Stomach (tissue), 4 donors: ENCODE measurements around the gene RGS6.

Source experiments
- EP300 ChIP-seq: sonication (generic); formaldehyde crosslinking; IDR thresholded peaks from one replicate; pipeline ENCODE4 v1.6.1; 2017; ENCODE audit warnings: antibody characterized with exemption
- POLR2A ChIP-seq, 4 donors: fragments of 450-650 bp; IDR thresholded peaks; one replicate each; pipeline ENCODE4 v1.6.1; 2016; ENCODE audit warnings: antibody characterized with exemption in 4 of 4, control low read depth in 2 of 4, mild to moderate bottlenecking in 1 of 4, moderate library complexity in 1 of 4
- POLR2AphosphoS5 ChIP-seq, 3 donors: sonication (generic); formaldehyde crosslinking; IDR thresholded peaks; one replicate each; pipeline ENCODE4 v1.6.1; 2016; ENCODE audit warnings: antibody characterized with exemption in 3 of 3
- TF ChIP-seq, protein P1 (sequence below), 7 experiments: fragments of 450-650 bp in 4 of 7; fragments of 200-600 bp in 3 of 7; sonication (generic) in 3 of 7; IDR thresholded peaks; one replicate each; pipeline ENCODE4 v1.5.1; 2016 to 2019; ENCODE audit warnings: antibody characterized with exemption in 7 of 7, control low read depth in 2 of 7, mild to moderate bottlenecking in 1 of 7

DNA sequence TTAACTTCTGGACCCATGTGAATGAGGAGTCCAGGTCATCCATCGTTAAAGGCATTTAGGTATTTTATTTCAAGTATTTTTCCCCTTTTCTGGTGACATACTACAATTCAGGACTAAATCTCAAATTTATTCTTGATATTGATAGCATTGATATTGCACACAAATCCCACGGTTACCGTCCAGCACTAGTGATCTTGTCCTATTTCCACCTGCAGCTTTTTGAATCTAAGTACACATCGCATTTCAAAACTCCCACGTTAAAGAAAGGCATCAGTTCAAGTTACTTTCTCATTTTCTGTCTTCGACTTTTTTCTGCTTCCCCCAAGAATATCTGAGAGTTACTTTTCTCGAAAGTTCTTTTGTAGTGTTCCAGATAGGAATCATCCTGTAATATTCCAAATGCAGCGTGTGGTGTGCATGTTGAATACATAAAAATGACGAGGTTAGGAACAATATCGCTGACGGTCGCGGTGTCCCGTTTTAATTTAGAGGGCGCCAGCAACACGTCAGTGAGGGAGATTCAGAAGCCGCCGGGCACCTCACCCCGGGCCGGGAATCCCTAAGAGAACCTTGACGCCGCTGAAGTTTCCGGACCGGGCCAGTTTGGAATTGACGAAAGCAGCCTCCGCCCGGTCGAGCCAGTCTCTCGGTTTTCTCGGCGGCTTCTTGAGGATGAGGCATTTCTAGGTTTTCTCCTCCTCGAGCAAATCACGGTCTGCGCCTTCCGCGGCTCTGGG is 569 bp upstream of the RGS6 start:
- TF ChIP-seq, protein P1, sequence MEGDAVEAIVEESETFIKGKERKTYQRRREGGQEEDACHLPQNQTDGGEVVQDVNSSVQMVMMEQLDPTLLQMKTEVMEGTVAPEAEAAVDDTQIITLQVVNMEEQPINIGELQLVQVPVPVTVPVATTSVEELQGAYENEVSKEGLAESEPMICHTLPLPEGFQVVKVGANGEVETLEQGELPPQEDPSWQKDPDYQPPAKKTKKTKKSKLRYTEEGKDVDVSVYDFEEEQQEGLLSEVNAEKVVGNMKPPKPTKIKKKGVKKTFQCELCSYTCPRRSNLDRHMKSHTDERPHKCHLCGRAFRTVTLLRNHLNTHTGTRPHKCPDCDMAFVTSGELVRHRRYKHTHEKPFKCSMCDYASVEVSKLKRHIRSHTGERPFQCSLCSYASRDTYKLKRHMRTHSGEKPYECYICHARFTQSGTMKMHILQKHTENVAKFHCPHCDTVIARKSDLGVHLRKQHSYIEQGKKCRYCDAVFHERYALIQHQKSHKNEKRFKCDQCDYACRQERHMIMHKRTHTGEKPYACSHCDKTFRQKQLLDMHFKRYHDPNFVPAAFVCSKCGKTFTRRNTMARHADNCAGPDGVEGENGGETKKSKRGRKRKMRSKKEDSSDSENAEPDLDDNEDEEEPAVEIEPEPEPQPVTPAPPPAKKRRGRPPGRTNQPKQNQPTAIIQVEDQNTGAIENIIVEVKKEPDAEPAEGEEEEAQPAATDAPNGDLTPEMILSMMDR (IDR thresholded peaks at IDR 0.05): no peak
- no peak for TF ChIP-seq POLR2A (IDR thresholded peaks at IDR 0.05)
- TF ChIP-seq POLR2AphosphoS5 (IDR thresholded peaks at IDR 0.05): no peak
- no peak for TF ChIP-seq EP300
